DOHH2 (cell line): Measurements from ENCODE around the gene TIMM44.

Experiments used
- H3F3A ChIP-seq: fragments of 200-600 bp; sonication (generic), shearing (Covaris generic); 2 replicates; pipeline ENCODE4 v1.6.0; 2016; ENCODE audit warnings: antibody characterized with exemption, mild to moderate bottlenecking; ENCODE audit not compliant: control insufficient read depth, insufficient read depth
- H3K27ac ChIP-seq: fragments of 200-600 bp; sonication (generic); 2 replicates; pipeline ENCODE4 v1.5.1; 2014; ENCODE audit warnings: low read depth, mild to moderate bottlenecking, low read length, moderate library complexity
- H3K27me3 ChIP-seq: fragments of 200-600 bp; sonication (generic); 2 replicates; pipeline ENCODE4 v1.6.1; 2014; ENCODE audit warnings: mild to moderate bottlenecking, low read length, mixed read lengths; ENCODE audit not compliant: control insufficient read depth
- H3K36me3 ChIP-seq: fragments of 200-600 bp; sonication (generic); 2 replicates; pipeline ENCODE4 v1.6.1; 2014; ENCODE audit warnings: mild to moderate bottlenecking, low read length, moderate library complexity, mixed read lengths; ENCODE audit not compliant: control insufficient read depth
- H3K4me1 ChIP-seq: fragments of 200-600 bp; sonication (generic); 2 replicates; pipeline ENCODE4 v1.6.1; 2014; ENCODE audit warnings: mild to moderate bottlenecking, low read length, mixed read lengths; ENCODE audit not compliant: control insufficient read depth
- H3K4me2 ChIP-seq: fragments of 200-600 bp; sonication (generic); 2 replicates; pipeline ENCODE4 v1.6.0; 2014; ENCODE audit warnings: mild to moderate bottlenecking, low read length, moderate library complexity
- H3K4me3 ChIP-seq: fragments of 200-600 bp; sonication (generic); 2 replicates; pipeline ENCODE4 v1.5.1; 2014; ENCODE audit warnings: mild to moderate bottlenecking, low read length, mixed read lengths
- H3K79me2 ChIP-seq: fragments of 200-600 bp; sonication (generic); 2 replicates; pipeline ENCODE4 v1.6.1; 2014; ENCODE audit warnings: mild to moderate bottlenecking, low read length, mixed read lengths; ENCODE audit not compliant: control insufficient read depth
- H3K9me2 ChIP-seq: fragments of 200-600 bp; sonication (generic); replicated peaks from 2 replicates; pipeline ENCODE4 v1.6.1; 2014; ENCODE audit warnings: mild to moderate bottlenecking, low read length, mixed read lengths; ENCODE audit not compliant: control insufficient read depth
- H3K9me3 ChIP-seq: fragments of 200-600 bp; sonication (generic); 2 replicates; pipeline ENCODE4 v1.6.1; 2014; ENCODE audit warnings: antibody characterized with exemption, low read length, mixed read lengths; ENCODE audit not compliant: control insufficient read depth, insufficient read depth
- H4K20me1 ChIP-seq: fragments of 200-600 bp; sonication (generic); 2 replicates; pipeline ENCODE4 v1.6.0; 2014; ENCODE audit warnings: low read depth, mild to moderate bottlenecking, antibody characterized with exemption, low read length, moderate library complexity; ENCODE audit not compliant: control insufficient read depth, insufficient read depth
- CTCF ChIP-seq: fragments of 200-600 bp; sonication (generic); IDR thresholded peaks from one replicate; pipeline ENCODE4 v1.5.1; 2014; ENCODE audit warnings: antibody characterized with exemption, mild to moderate bottlenecking, low read depth, low read length; ENCODE audit not compliant: poor library complexity, severe bottlenecking
- EZH2phosphoT487 ChIP-seq: fragments of 200-600 bp; sonication (generic); IDR thresholded peaks from 2 replicates; pipeline ENCODE4 v1.6.1; 2017; ENCODE audit warnings: borderline replicate concordance, mild to moderate bottlenecking, antibody characterized with exemption, low read length, moderate library complexity, mixed read lengths

Gene TIMM44

DNA sequence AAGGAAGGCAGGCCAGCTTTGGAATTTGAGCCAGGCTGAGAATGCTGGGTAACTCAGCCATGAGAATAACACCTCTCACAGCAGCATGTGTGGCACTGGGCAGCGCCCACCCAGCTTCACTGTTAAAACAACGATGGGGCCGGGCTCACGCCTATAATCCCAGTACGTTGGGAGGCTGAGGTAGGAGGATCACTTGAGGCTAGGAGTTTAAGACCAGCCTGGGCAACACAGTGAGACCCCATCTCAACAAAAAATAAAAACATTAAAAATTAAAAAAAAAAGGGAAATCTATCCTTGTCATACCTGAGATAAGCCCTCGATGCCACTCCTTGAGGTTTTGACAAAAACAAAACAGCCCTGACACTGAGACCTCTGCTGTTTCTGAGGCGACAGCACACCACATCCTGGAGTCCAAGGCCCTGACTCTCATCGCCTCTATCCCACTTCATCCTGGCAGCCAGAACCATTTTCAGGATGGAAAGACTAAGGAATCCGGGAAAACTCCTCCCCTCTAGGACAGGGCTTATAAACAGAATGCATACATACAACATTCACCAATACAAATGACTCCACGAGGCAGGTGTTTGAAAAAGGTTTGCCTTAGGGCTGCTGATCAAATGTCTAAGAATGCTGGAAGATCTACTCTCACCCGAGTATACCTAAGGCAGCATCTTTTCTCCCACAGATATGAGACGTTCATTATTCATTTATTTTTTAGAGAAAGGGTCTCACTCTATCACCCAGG is 22.6 kb upstream of the TIMM44 start:
- TF ChIP-seq CTCF (no peak), EZH2phosphoT487 (no peak)
- Histone ChIP-seq H3K36me3 (peaks cover 92% of the 10 kb centered on the region), H3K4me2 (no peak overlapping the region), H3K9me2 (no peaks in the 10 kb centered on the region), H3K9me3 (no peaks in the 10 kb centered on the region), H3K27ac (no peak overlapping the region), H3K4me1 (no peaks in the 10 kb centered on the region), H3F3A (no peaks in the 10 kb centered on the region), H3K79me2 (no peaks in the 10 kb centered on the region), H3K4me3 (no peak overlapping the region), H3K27me3 (no peaks in the 10 kb centered on the region), H4K20me1 (peaks cover 8% of the 10 kb centered on the region; the same call in 1 of the 2 replicates)

DNA sequence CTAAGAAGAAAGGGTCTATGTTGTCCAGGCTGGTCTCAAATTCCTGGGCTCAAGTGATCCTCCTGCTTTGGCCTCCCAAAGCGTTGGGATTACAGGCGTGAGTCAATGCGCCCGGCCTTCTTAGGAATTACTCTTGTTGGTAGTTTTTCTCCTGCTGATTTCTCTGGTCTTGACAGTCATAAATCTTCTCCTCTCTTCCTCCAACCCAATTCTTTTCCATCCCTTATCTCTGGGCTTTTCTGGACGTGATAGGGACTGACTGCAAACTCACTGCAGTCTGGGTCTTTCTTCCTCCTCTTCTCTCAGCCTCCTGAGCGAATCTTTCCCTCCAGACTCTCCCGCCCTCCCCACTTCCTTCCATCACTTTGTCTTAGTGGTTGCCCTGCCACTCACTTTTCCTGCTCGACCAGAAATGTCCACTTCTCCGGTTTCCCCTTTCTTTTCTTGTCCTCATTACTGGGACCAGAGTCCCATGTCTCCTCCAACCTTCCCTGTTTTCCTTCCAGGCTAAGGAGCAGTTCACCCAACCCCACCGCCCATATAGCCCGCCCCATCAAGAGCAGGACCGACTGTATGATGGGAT is 21.9 kb upstream of the TIMM44 start:
- Histone ChIP-seq H3K27me3 (no peaks in the 10 kb centered on the region), H3K36me3 (peaks cover 92% of the 10 kb centered on the region), H3K4me3 (no peak overlapping the region), H3K9me3 (no peaks in the 10 kb centered on the region), H4K20me1 (peaks cover 8% of the 10 kb centered on the region; the same call in 1 of the 2 replicates), H3K4me1 (no peaks in the 10 kb centered on the region), H3K79me2 (no peaks in the 10 kb centered on the region), H3K9me2 (no peaks in the 10 kb centered on the region), H3K4me2 (no peak overlapping the region), H3K27ac (no peak overlapping the region), H3F3A (peaks cover 5% of the 10 kb centered on the region; the same call in 1 of the 2 replicates)
- TF ChIP-seq CTCF (no peak), EZH2phosphoT487 (no peak)

DNA sequence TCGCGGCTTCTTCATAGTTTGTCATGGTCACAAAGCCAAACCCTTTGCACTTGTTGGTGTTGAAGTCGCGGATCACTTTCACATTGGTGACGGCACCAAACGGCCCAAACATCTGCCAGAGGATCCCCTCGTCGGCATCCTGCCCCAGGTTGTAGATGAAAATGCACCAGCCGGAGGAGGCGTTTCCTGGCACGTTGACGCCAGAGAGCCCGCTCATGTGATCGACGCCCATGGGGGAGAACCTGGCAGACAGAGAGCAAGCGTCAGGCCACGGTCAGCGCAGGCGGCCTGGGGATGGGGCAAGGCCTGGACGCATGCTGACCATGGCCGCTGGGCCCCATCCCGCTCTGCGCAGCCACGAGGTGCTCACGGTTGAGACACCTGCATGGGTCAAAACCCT is 20.1 kb upstream of the TIMM44 start:
- no peak overlapping the region for H3K4me3 ChIP-seq
- TF ChIP-seq EZH2phosphoT487 = no peak
- no peak for TF ChIP-seq CTCF

More for the DNA sequence above, 20.1 kb upstream of the TIMM44 start:
- no peak overlapping the region for H3K4me2 ChIP-seq
- no peaks in the 10 kb centered on the region for H3K27me3 ChIP-seq
- no peak overlapping the region for H3K27ac ChIP-seq
- no peaks in the 10 kb centered on the region for H3K9me2 ChIP-seq
- no peaks in the 10 kb centered on the region for H3K79me2 ChIP-seq
- peaks cover 85% of the 10 kb centered on the region for H3K36me3 ChIP-seq
- H3K9me3 ChIP-seq = no peaks in the 10 kb centered on the region
- H3K4me1 ChIP-seq = no peaks in the 10 kb centered on the region
- H4K20me1 ChIP-seq = 0 out of 2 replicates have a peak, but pooled peaks cover 3% of the 10 kb centered on the region
- peaks cover 12% of the 10 kb centered on the region for H3F3A ChIP-seq
